B cell (primary cell): ENCODE results near the gene OLFML2B. TPM values are rescaled to one million over a fixed set of nuclear protein-coding genes. Genes with fewer than 3 reads are reported as not detected.

Experiments used
- ATAC-seq: fragments of 200-7000 bp; cut with Tn5 transposase; one replicate; pipeline ENCODE4 v1.10.0; 2021; ENCODE audit warnings: low read depth, mild to moderate bottlenecking, moderate number of reproducible peaks, moderate library complexity
- CTCF ChIA-PET: fragments of 350-600 bp; sonication (Branson Sonifier 250); formaldehyde crosslinking; loops from one replicate; lab custom pipeline; 2021; ENCODE audit warnings: antibody characterized with exemption, inconsistent platforms; lab: Charles Lee
- POLR2A ChIA-PET: fragments of 350-600 bp; sonication (Branson Sonifier 250); formaldehyde crosslinking; loops from one replicate; lab custom pipeline; 2021; ENCODE audit warnings: antibody characterized with exemption; lab: Charles Lee
- DNase-seq: peaks from one replicate; pipeline ENCODE4 v3.0.0; 2013
- H2AFZ ChIP-seq: 2 replicates; pipeline ENCODE4 v1.6.1; 2012; ENCODE audit warnings: mild to moderate bottlenecking, low read depth, low read length; ENCODE audit not compliant: insufficient read depth, poor library complexity, severe bottlenecking
- H3K27ac ChIP-seq, 2 donors: 1 replicate in 1 of 2; 2 replicates in 1 of 2; pipeline ENCODE4 v1.5.1; 2012 to 2013; ENCODE audit warnings: low read length in 2 of 2, mild to moderate bottlenecking in 2 of 2, moderate library complexity in 1 of 2
- H3K27me3 ChIP-seq, 4 experiments: fragments of 200-600 bp in 1 of 4; sonication (generic) in 1 of 4; replicated peaks in 1 of 4; 1 replicate in 2 of 4; 2 replicates in 2 of 4; pipeline versions ENCODE4 v1.6.1 to v1.7.0; 2013 to 2016; ENCODE audit warnings: low read length in 3 of 4, mild to moderate bottlenecking in 2 of 4, mixed read lengths in 1 of 4, moderate library complexity in 1 of 4; ENCODE audit not compliant: insufficient read depth in 4 of 4, control insufficient read depth in 3 of 4; ENCODE audit errors: control extremely low read depth in 1 of 4
- H3K36me3 ChIP-seq, 2 experiments: replicated peaks in 1 of 2; 1 replicate in 1 of 2; 2 replicates in 1 of 2; pipeline versions ENCODE4 v1.6.1 to v1.7.1; 2013; ENCODE audit warnings: low read length in 1 of 2; ENCODE audit not compliant: insufficient read depth in 2 of 2, control insufficient read depth in 1 of 2; ENCODE audit errors: control extremely low read depth in 1 of 2, extremely low read depth in 1 of 2
- H3K4me1 ChIP-seq, 2 donors: fragments of 200-600 bp in 1 of 2; sonication (generic) in 1 of 2; 1 replicate in 1 of 2; 2 replicates in 1 of 2; pipeline versions ENCODE4 v1.5.1 to v1.6.1; 2013 to 2017; ENCODE audit warnings: low read length in 2 of 2; ENCODE audit not compliant: control insufficient read depth in 2 of 2, insufficient read depth in 2 of 2
- H3K4me2 ChIP-seq: replicated peaks from 2 replicates; pipeline ENCODE3; 2012; ENCODE audit warnings: mild to moderate bottlenecking, low read depth, low read length; ENCODE audit not compliant: poor library complexity, severe bottlenecking
- H3K4me3 ChIP-seq, 5 experiments: fragments of 200-600 bp in 1 of 5; sonication (generic) in 1 of 5; 1 replicate in 3 of 5; 2 replicates in 2 of 5; pipeline versions ENCODE4 v1.5.1 to v1.7.0; 2011 to 2016; ENCODE audit warnings: low read length in 4 of 5, mild to moderate bottlenecking in 4 of 5, low read depth in 2 of 5, control low read depth in 1 of 5, moderate library complexity in 1 of 5; ENCODE audit not compliant: insufficient read depth in 1 of 5; ENCODE audit errors: control extremely low read depth in 1 of 5, extremely low read depth in 1 of 5
- H3K79me2 ChIP-seq: fragments of 200-600 bp; sonication (generic); one replicate; pipeline ENCODE4 v1.6.0; 2016; ENCODE audit warnings: low read length; ENCODE audit not compliant: control insufficient read depth, insufficient read depth
- H3K9ac ChIP-seq: fragments of 200-600 bp; sonication (generic); 2 replicates; pipeline ENCODE4 v1.6.1; 2017; ENCODE audit warnings: mild to moderate bottlenecking, low read length, moderate library complexity
- H3K9me3 ChIP-seq, 3 donors: one replicate each; pipeline versions ENCODE4 v1.6.1 to v1.7.1; 2013; ENCODE audit warnings: low read length in 2 of 3; ENCODE audit not compliant: control insufficient read depth in 2 of 3, insufficient read depth in 1 of 3; ENCODE audit errors: control extremely low read depth in 1 of 3
- H4K20me1 ChIP-seq: 2 replicates; pipeline ENCODE4 v1.6.0; 2012; ENCODE audit warnings: mild to moderate bottlenecking, low read length; ENCODE audit not compliant: insufficient read depth, control insufficient read depth, poor library complexity, severe bottlenecking
- H3K27ac Mint-ChIP-seq: one replicate; pipeline ENCODE4 v1.8.0; 2021; ENCODE audit warnings: mixed read lengths
- H3K27me3 Mint-ChIP-seq: one replicate; pipeline ENCODE4 v1.8.0; 2021; ENCODE audit warnings: mixed read lengths
- H3K4me1 Mint-ChIP-seq: one replicate; pipeline ENCODE4 v1.8.0; 2021; ENCODE audit warnings: mixed read lengths
- H3K4me3 Mint-ChIP-seq: one replicate; pipeline ENCODE4 v1.8.0; 2021; ENCODE audit warnings: mixed read lengths
- H3K9me3 Mint-ChIP-seq: one replicate; pipeline ENCODE4 v1.8.0; 2022; ENCODE audit warnings: mixed read lengths; ENCODE audit not compliant: insufficient read depth
- EZH2 ChIP-seq: IDR thresholded peaks from 2 replicates; pipeline ENCODE4 v1.6.1; 2012; ENCODE audit warnings: borderline replicate concordance, low read depth, mild to moderate bottlenecking, moderate library complexity, low read length; ENCODE audit not compliant: insufficient read depth, poor library complexity, severe bottlenecking
- WGBS: methylation state at CpG from one replicate; pipeline ENCODE4 v1.1.5; 2013; ENCODE audit warnings: missing lambda C conversion rate; ENCODE audit not compliant: insufficient coverage; 5-methylcytosine and 5-hydroxymethylcytosine counted together
- intact Hi-C: fragments of 100-400 bp; cut with micrococcal nuclease; formaldehyde crosslinking; loops from one replicate; pipeline ENCODE4 v1.10.0; 2022
- polyA plus RNA-seq: library from polyadenylated mRNA; depleted of rRNA; stranded (reverse); fragments of >200 nt; gene quantifications from 2 replicates; pipeline ENCODE4 v1.2.3, GENCODE V29; 2012
- total RNA-seq, 2 donors: library from RNA; stranded (reverse); fragments of 120-200 nt in 1 of 2; gene quantifications; 1 replicate in 1 of 2; 2 replicates in 1 of 2; pipeline versions ENCODE4 v1.2.3 to v1.2.4, GENCODE V29; 2013 to 2022
- TF ChIP-seq, protein P1 (sequence below): fragments of 200-600 bp; IDR thresholded peaks from one replicate; pipeline ENCODE4 v1.8.0; 2022; ENCODE audit warnings: antibody characterized with exemption, mild to moderate bottlenecking

OLFML2B gene
- total and polyA plus RNA-seq, 2 donors (not counting 1 experiment from before 2014, with no cell fraction given) = not detected

DNA sequence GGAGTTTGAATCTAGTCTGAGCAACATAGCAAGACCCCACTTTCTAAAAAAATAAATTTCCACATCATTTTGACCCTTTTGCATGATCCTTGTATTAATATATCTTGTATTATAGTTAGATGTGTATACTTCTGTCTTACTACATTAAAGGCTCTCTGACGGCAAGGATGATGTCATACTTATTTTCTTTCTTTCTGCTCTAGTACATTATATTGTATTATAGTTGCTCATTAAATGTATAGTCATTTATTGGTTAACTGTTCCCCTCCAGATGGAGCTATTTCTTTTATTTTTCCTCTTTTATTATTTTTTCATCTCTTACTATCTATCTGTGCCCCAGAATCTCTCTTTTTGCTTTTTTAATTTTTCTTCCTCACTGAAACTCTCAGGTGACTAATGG lies 15.0 kb upstream of the OLFML2B start:
- Histone ChIP-seq H3K4me1 (no peaks in the 10 kb centered on the region), H2AFZ (no peak overlapping the region), H3K36me3 (no peaks in the 10 kb centered on the region), H4K20me1 (no peaks in the 10 kb centered on the region), H3K9ac (no peak overlapping the region), H3K27ac (no peak overlapping the region), H3K79me2 (no peaks in the 10 kb centered on the region), H3K4me2 (no peak overlapping the region), H3K27me3 (peaks cover 0 to 12% (median 9%) of the 10 kb centered on the region in 4 experiments), H3K9me3 (peaks cover 0 to 3% (median 1%) of the 10 kb centered on the region in 3 donors), H3K4me3 (no peak overlapping the region)
- ATAC-seq (no peak), DNase-seq (no peak)
- intact Hi-C loops = no loop called here
- H3K4me1 Mint-ChIP-seq = no peaks in the 10 kb centered on the region
- TF ChIP-seq, protein P1, sequence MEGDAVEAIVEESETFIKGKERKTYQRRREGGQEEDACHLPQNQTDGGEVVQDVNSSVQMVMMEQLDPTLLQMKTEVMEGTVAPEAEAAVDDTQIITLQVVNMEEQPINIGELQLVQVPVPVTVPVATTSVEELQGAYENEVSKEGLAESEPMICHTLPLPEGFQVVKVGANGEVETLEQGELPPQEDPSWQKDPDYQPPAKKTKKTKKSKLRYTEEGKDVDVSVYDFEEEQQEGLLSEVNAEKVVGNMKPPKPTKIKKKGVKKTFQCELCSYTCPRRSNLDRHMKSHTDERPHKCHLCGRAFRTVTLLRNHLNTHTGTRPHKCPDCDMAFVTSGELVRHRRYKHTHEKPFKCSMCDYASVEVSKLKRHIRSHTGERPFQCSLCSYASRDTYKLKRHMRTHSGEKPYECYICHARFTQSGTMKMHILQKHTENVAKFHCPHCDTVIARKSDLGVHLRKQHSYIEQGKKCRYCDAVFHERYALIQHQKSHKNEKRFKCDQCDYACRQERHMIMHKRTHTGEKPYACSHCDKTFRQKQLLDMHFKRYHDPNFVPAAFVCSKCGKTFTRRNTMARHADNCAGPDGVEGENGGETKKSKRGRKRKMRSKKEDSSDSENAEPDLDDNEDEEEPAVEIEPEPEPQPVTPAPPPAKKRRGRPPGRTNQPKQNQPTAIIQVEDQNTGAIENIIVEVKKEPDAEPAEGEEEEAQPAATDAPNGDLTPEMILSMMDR = no peak
- TF ChIP-seq EZH2 = no peak
- CTCF ChIA-PET = interaction anchor here (1.1 to 2.3 kb wide), 3 partner anchors 11 to 353 kb away, joined by 4 to 17 read pairs (median 4); no protein-coding TSS in a partner anchor
- H3K4me3 Mint-ChIP-seq = no peak overlapping the region
- no peaks in the 10 kb centered on the region for H3K9me3 Mint-ChIP-seq
- no peak overlapping the region for H3K27ac Mint-ChIP-seq
- peaks cover 61% of the 10 kb centered on the region for H3K27me3 Mint-ChIP-seq
- no CpG with 5 or more reads among the region's 1 CpG for WGBS
- POLR2A ChIA-PET = no interaction called here

DNA sequence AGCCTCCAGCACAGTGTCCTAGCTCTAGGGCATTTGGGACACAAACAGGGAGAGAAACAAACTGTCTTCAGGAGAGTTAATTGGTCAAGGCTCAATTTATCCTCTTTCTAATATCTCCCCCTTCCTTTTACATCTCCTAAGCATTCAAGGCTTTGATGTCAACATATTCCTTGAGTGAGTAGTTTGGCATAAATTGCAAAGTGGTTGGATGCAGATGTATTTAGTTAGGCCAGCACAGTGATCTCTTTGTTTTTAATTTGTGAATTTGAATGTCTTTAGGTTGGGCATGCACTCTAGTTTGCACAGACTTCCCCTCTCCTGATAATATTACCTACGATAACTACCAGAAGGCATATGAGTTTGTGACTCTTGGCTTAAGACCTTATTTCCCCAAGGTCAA lies 12.5 kb upstream of the OLFML2B start:
- no peak overlapping the region for H3K4me2 ChIP-seq
- TF ChIP-seq, protein P1 = no peak
- TF ChIP-seq EZH2 = no peak
- no peak overlapping the region for H2AFZ ChIP-seq
- intact Hi-C loops = no loop called here
- DNase-seq (no peak), ATAC-seq (no peak)
- Mint-ChIP-seq H3K4me3 (no peak overlapping the region), H3K4me1 (no peaks in the 10 kb centered on the region), H3K27ac (no peak overlapping the region), H3K27me3 (peaks cover 70% of the 10 kb centered on the region), H3K9me3 (no peaks in the 10 kb centered on the region)
- no peak overlapping the region for H3K27ac ChIP-seq
- no peak overlapping the region for H3K9ac ChIP-seq
- peaks cover 0 to 3% (median 0%) of the 10 kb centered on the region in 3 donors for H3K9me3 ChIP-seq
- ChIA-PET POLR2A (no interaction called here), CTCF (interaction anchor here (0.5 to 1.3 kb wide), 2 partner anchors 10 to 437 kb away, joined by 3 to 4 read pairs; no protein-coding TSS in a partner anchor)
- no peaks in the 10 kb centered on the region for H4K20me1 ChIP-seq
- H3K4me3 ChIP-seq = no peak overlapping the region
- no CpG with 5 or more reads among the region's 1 CpG for WGBS
- H3K27me3 ChIP-seq = peaks cover 0 to 12% (median 8%) of the 10 kb centered on the region in 4 experiments
- H3K36me3 ChIP-seq = no peaks in the 10 kb centered on the region
- no peaks in the 10 kb centered on the region for H3K4me1 ChIP-seq
- no peaks in the 10 kb centered on the region for H3K79me2 ChIP-seq
